Measurements from ENCODE around the gene TBCD.

Gene TBCD

DNA sequence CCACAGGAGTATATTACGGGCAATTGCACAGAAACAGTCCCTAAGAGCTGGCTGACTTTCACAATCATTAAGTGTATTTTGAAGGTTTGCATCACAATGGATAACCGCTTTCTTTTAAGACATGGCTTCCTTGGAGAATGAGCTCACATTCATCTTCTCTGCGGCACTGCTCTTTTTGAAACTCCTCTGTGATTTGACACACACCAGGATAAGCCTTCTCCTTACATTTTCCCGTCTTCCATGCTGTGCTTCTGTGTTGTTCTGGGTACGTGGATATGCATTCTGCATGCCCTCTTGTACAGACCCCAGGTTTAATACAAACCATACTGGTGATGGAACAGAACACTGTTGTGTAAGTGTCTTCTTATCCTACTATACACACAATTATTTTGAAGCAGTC, 238.0 kb downstream of the TBCD start:
- Mint-ChIP-seq H3K36me3 (peaks cover 5% of the 10 kb centered on the region), H3K4me1 (peaks cover 32% of the 10 kb centered on the region), H3K27ac (no peak overlapping the region), H3K9me3 (peaks cover 7% of the 10 kb centered on the region), H3K4me3 (no peak overlapping the region)
- DNase-seq (ENCODE audit: low spot score in 2 of 2) (no peak), ATAC-seq (no peak)

DNA sequence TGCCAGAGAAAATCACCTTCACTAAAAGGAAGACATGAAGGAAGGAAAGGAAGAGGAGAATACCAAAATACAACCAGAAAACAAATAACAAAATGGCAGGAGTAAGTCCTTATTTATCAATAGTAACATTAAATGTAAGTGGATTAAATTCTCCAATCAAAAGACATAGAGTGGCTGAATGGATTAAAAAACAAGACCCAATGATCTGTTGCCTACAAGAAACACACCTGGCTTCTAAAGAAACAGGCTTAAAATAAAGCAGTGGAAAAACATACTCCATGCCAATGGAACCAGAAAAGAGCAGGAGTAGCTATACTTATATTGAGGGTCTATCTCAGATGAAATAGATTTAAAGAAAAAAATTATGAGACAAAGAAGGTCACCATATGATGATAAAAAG, 241.1 kb downstream of the TBCD start:
- Mint-ChIP-seq H3K36me3 (no peaks in the 10 kb centered on the region), H3K9me3 (peaks cover 7% of the 10 kb centered on the region)
- ATAC-seq, result no peak

More for the DNA sequence above, 241.1 kb downstream of the TBCD start:
- Mint-ChIP-seq H3K4me1 (peaks cover 6% of the 10 kb centered on the region), H3K27ac (no peak overlapping the region), H3K4me3 (no peak overlapping the region)
- DNase-seq (ENCODE audit: low spot score in 2 of 2), result no peak
